IMR-90 (cell line): ENCODE data around the gene RBFOX1.

Source experiments
- CHD1 ChIP-seq: IDR thresholded peaks from 2 replicates; pipeline ENCODE4 v1.6.1; 2012; ENCODE audit warnings: low read depth, low read length, improper control_type of control experiment
- CTCF ChIP-seq: conservative IDR thresholded peaks from 2 replicates; pipeline ENCODE4 v1.5.1; 2012; ENCODE audit warnings: mild to moderate bottlenecking, low read depth, low read length, improper control_type of control experiment
- ELK1 ChIP-seq: fragments of 150-350 bp; IDR thresholded peaks from 2 replicates; pipeline ENCODE4 v1.6.1; 2016; ENCODE audit warnings: low read depth, mild to moderate bottlenecking, low read length, moderate library complexity, borderline replicate concordance
- FOS ChIP-seq: fragments of 150-350 bp; IDR thresholded peaks from 2 replicates; pipeline ENCODE4 v1.6.1; 2016; ENCODE audit warnings: low read depth, low read length
- MAFK ChIP-seq: IDR thresholded peaks from 2 replicates; pipeline ENCODE4 v1.6.1; 2012; ENCODE audit warnings: low read depth, low read length, improper control_type of control experiment
- MXI1 ChIP-seq: IDR thresholded peaks from 2 replicates; pipeline ENCODE4 v1.6.1; 2012; ENCODE audit warnings: low read depth, mild to moderate bottlenecking, low read length, moderate library complexity, borderline replicate concordance
- NFE2L2 ChIP-seq: fragments of 150-350 bp; IDR thresholded peaks from 2 replicates; pipeline ENCODE4 v1.6.1; 2016; ENCODE audit warnings: low read depth, mild to moderate bottlenecking, low read length
- POLR2A ChIP-seq: IDR thresholded peaks from 2 replicates; pipeline ENCODE4 v1.6.1; 2012; ENCODE audit warnings: mild to moderate bottlenecking, low read depth, low read length
- RAD21 ChIP-seq: IDR thresholded peaks from 2 replicates; pipeline ENCODE4 v1.6.1; 2012; ENCODE audit warnings: low read length, improper control_type of control experiment
- RCOR1 ChIP-seq: IDR thresholded peaks from 2 replicates; pipeline ENCODE4 v1.6.1; 2012; ENCODE audit warnings: mild to moderate bottlenecking, low read length, improper control_type of control experiment; ENCODE audit not compliant: insufficient replicate concordance
- RFX5 ChIP-seq: IDR thresholded peaks from 2 replicates; pipeline ENCODE4 v1.8.0; 2012; ENCODE audit warnings: low read depth, mild to moderate bottlenecking, low read length, moderate library complexity
- SMC3 ChIP-seq: fragments of 150-350 bp; IDR thresholded peaks from 2 replicates; pipeline ENCODE4 v1.6.1; 2016; ENCODE audit warnings: low read depth, mild to moderate bottlenecking, antibody characterized with exemption, low read length, moderate library complexity
- USF2 ChIP-seq: fragments of 150-350 bp; IDR thresholded peaks from 2 replicates; pipeline ENCODE4 v1.6.1; 2017; ENCODE audit warnings: mild to moderate bottlenecking, antibody characterized with exemption, low read length, low read depth

GRCh38 chr16:7546948-7547347, 214.3 kb downstream of the RBFOX1 start:
- TF ChIP-seq POLR2A (no peak), MXI1 (no peak), RFX5 (no peak), CTCF (no peak), NFE2L2 (no peak), SMC3 (no peak), MAFK (no peak), USF2 (no peak), CHD1 (no peak), FOS (no peak), RCOR1 (no peak), ELK1 (no peak), RAD21 (no peak)
